Natural killer cell treated with Interleukin-12 subunit alpha and Interleukin-12 subunit beta and Interleukin-15 and Interleukin-18, amount 100 ng/mL, for 72 hours (primary cell): ENCODE measurements around the gene PCDHA3. TPM values are rescaled to one million over a fixed set of nuclear protein-coding genes. Genes with fewer than 3 reads are reported as not detected.
"Not testable (repeated sequence)": the region's sequence is repeated elsewhere in the genome, so short reads cannot be mapped to it uniquely, and the experiment has no call there.

Experiments used
- ATAC-seq, 2 donors: fragments of 150-1000 bp; cut with Tn5 transposase in 1 of 2; sonication (Bioruptor Pico), chemical (Tn5 transposase) in 1 of 2; 2 replicates each; pipeline ENCODE4 v1.10.0; 2021
- DNase-seq: peaks from one replicate; pipeline ENCODE4 v3.0.0; 2022; ENCODE audit warnings: low spot score
- H3K27ac Mint-ChIP-seq, 2 donors: 1 replicate in 1 of 2; 2 replicates in 1 of 2; pipeline ENCODE4 v1.8.0; 2022; ENCODE audit warnings: mixed read lengths in 2 of 2, mild to moderate bottlenecking in 1 of 2, moderate library complexity in 1 of 2
- H3K27me3 Mint-ChIP-seq, 2 donors: 1 replicate in 1 of 2; 2 replicates in 1 of 2; pipeline ENCODE4 v1.8.0; 2022; ENCODE audit warnings: mixed read lengths in 2 of 2
- H3K36me3 Mint-ChIP-seq: one replicate; pipeline ENCODE4 v1.8.0; 2022; ENCODE audit warnings: mixed read lengths
- H3K4me1 Mint-ChIP-seq, 2 donors: 1 replicate in 1 of 2; 2 replicates in 1 of 2; pipeline ENCODE4 v1.8.0; 2022; ENCODE audit warnings: low read depth in 2 of 2, mixed read lengths in 2 of 2, mild to moderate bottlenecking in 1 of 2
- H3K4me3 Mint-ChIP-seq: one replicate; pipeline ENCODE4 v1.8.0; 2022; ENCODE audit warnings: mixed read lengths
- H3K9me3 Mint-ChIP-seq: 2 replicates; pipeline ENCODE4 v1.8.0; 2022; ENCODE audit warnings: mixed read lengths
- total RNA-seq, 2 donors: library from RNA; stranded (reverse); gene quantifications; one replicate each; pipeline ENCODE4 v1.2.3, GENCODE V29; 2022

The PCDHA3 gene
- total RNA-seq, 2 donors from 2014 or later: not detected

GRCh38 chr5:140796718-140797095, 4.2 kb upstream of the PCDHA3 start:
- Mint-ChIP-seq H3K27me3 (peaks cover 3 to 19% of the 10 kb centered on the region in 2 donors), H3K9me3 (peaks cover 3% of the 10 kb centered on the region), H3K36me3 (peaks cover 5% of the 10 kb centered on the region), H3K27ac (no peak overlapping the region), H3K4me3 (no peak overlapping the region), H3K4me1 (no peaks in the 10 kb centered on the region)
- DNase-seq (no peak), ATAC-seq (no peak)

- DNase-seq (no peak), ATAC-seq (no peak)
- H3K9me3 Mint-ChIP-seq: peaks cover 7% of the 10 kb centered on the region
- H3K4me1 Mint-ChIP-seq: no peaks in the 10 kb centered on the region
- H3K27me3 Mint-ChIP-seq: peaks cover 2 to 15% of the 10 kb centered on the region in 2 donors
- no peak overlapping the region for H3K27ac Mint-ChIP-seq
- no peak overlapping the region for H3K4me3 Mint-ChIP-seq
- H3K36me3 Mint-ChIP-seq: no peaks in the 10 kb centered on the region
Observed at GRCh38 chr5:140801494-140801841, 611 bp downstream of the PCDHA3 start.

GRCh38 chr5:140802381-140802780, 1.5 kb downstream of the PCDHA3 start:
- not testable (repeated sequence) for H3K9me3 Mint-ChIP-seq, H3K36me3 Mint-ChIP-seq, H3K4me3 Mint-ChIP-seq, DNase-seq, H3K4me1 Mint-ChIP-seq, ATAC-seq, H3K27ac Mint-ChIP-seq
- H3K27me3 Mint-ChIP-seq: peaks cover 2 to 15% of the 10 kb centered on the region in 2 donors

- H3K9me3 Mint-ChIP-seq: peaks cover 7% of the 10 kb centered on the region
- H3K36me3 Mint-ChIP-seq: no peaks in the 10 kb centered on the region
- H3K27me3 Mint-ChIP-seq: peaks cover 2 to 15% of the 10 kb centered on the region in 2 donors
- no peak for DNase-seq
- H3K4me3 Mint-ChIP-seq: no peak overlapping the region
- no peaks in the 10 kb centered on the region for H3K4me1 Mint-ChIP-seq
- H3K27ac Mint-ChIP-seq: no peak overlapping the region
- no peak for ATAC-seq
Observed at GRCh38 chr5:140802781-140803271, 2.0 kb downstream of the PCDHA3 start.

GRCh38 chr5:140806834-140807775, 6.2 kb downstream of the PCDHA3 start, which contains the start of gene PCDHA4:
PCDHA4 (plus strand) TSS chr5:140807068.
- Mint-ChIP-seq H3K27me3 (peaks cover 2 to 8% of the 10 kb centered on the region in 2 donors), H3K4me1 (no peaks in the 10 kb centered on the region), H3K36me3 (no peaks in the 10 kb centered on the region), H3K4me3 (no peak within 1 kb of the TSS), H3K27ac (no peak within 1 kb of the TSS), H3K9me3 (peaks cover 12% of the 10 kb centered on the region)
- DNase-seq (no peak), ATAC-seq (no peak)

- not testable (repeated sequence) for H3K27ac Mint-ChIP-seq, H3K36me3 Mint-ChIP-seq, H3K4me1 Mint-ChIP-seq, DNase-seq, ATAC-seq, H3K27me3 Mint-ChIP-seq, H3K4me3 Mint-ChIP-seq
- peaks cover 12% of the 10 kb centered on the region for H3K9me3 Mint-ChIP-seq
Observed at GRCh38 chr5:140808241-140808888, 7.5 kb downstream of the PCDHA3 start.

- no peak overlapping the region for H3K4me3 Mint-ChIP-seq
- H3K27me3 Mint-ChIP-seq: peaks cover 2 to 8% of the 10 kb centered on the region in 2 donors
- H3K27ac Mint-ChIP-seq: no peak overlapping the region
- ATAC-seq (no peak), DNase-seq (no peak)
- peaks cover 6% of the 10 kb centered on the region for H3K36me3 Mint-ChIP-seq
- H3K4me1 Mint-ChIP-seq: no peaks in the 10 kb centered on the region
- H3K9me3 Mint-ChIP-seq: peaks cover 10% of the 10 kb centered on the region
Observed at GRCh38 chr5:140808889-140809291, 8.0 kb downstream of the PCDHA3 start.

- ATAC-seq (no peak), DNase-seq (no peak)
- Mint-ChIP-seq H3K4me1 (no peaks in the 10 kb centered on the region), H3K27me3 (peaks cover 0 to 5% of the 10 kb centered on the region in 2 donors), H3K4me3 (no peak within 1 kb of the TSS), H3K36me3 (no peaks in the 10 kb centered on the region), H3K9me3 (no peaks in the 10 kb centered on the region), H3K27ac (no peak within 1 kb of the TSS)
Observed at GRCh38 chr5:140821375-140822280, 20.8 kb downstream of the PCDHA3 start, which contains the start of gene PCDHA5. PCDHA5 (plus strand) TSS chr5:140821613.

- no peak for DNase-seq
- Mint-ChIP-seq H3K36me3 (no peaks in the 10 kb centered on the region), H3K4me3 (no peak overlapping the region), H3K9me3 (peaks cover 3% of the 10 kb centered on the region), H3K4me1 (no peaks in the 10 kb centered on the region), H3K27ac (no peak overlapping the region), H3K27me3 (peaks cover 3 to 12% of the 10 kb centered on the region in 2 donors)
- ATAC-seq: no peak
Observed at GRCh38 chr5:140822281-140822629, 21.4 kb downstream of the PCDHA3 start.

GRCh38 chr5:140822969-140823368, 22.1 kb downstream of the PCDHA3 start:
- H3K9me3 Mint-ChIP-seq, DNase-seq, ATAC-seq, H3K4me1 Mint-ChIP-seq, H3K27ac Mint-ChIP-seq, H3K4me3 Mint-ChIP-seq, H3K36me3 Mint-ChIP-seq: not testable (repeated sequence)
- H3K27me3 Mint-ChIP-seq: peaks cover 3 to 13% of the 10 kb centered on the region in 2 donors

- Mint-ChIP-seq H3K4me1 (no peaks in the 10 kb centered on the region), H3K36me3 (peaks cover 3% of the 10 kb centered on the region), H3K9me3 (peaks cover 3% of the 10 kb centered on the region), H3K27me3 (peaks cover 3 to 13% of the 10 kb centered on the region in 2 donors), H3K27ac (no peak overlapping the region), H3K4me3 (no peak overlapping the region)
- no peak for ATAC-seq
- no peak for DNase-seq
Observed at GRCh38 chr5:140823475-140823874, 22.6 kb downstream of the PCDHA3 start.

GRCh38 chr5:140827704-140828361, 27.0 kb downstream of the PCDHA3 start, which contains the start of gene PCDHA6:
PCDHA6 (plus strand) TSS chr5:140827960; CDS start chr5:140828092, 132 bp downstream.
- H3K9me3 Mint-ChIP-seq: peaks cover 6% of the 10 kb centered on the region
- DNase-seq (no peak), ATAC-seq (no peak)
- peaks cover 7 to 13% of the 10 kb centered on the region in 2 donors for H3K27me3 Mint-ChIP-seq
- H3K36me3 Mint-ChIP-seq: peaks cover 7% of the 10 kb centered on the region
- H3K27ac Mint-ChIP-seq: no peak within 1 kb of the TSS
- no peaks in the 10 kb centered on the region for H3K4me1 Mint-ChIP-seq
- H3K4me3 Mint-ChIP-seq: no peak within 1 kb of the TSS

GRCh38 chr5:140828362-140828737, 27.5 kb downstream of the PCDHA3 start:
- DNase-seq: no peak
- Mint-ChIP-seq H3K27me3 (peaks cover 9 to 13% of the 10 kb centered on the region in 2 donors), H3K27ac (no peak overlapping the region), H3K4me1 (no peaks in the 10 kb centered on the region), H3K9me3 (peaks cover 6% of the 10 kb centered on the region), H3K36me3 (peaks cover 7% of the 10 kb centered on the region), H3K4me3 (no peak overlapping the region)
- ATAC-seq: no peak
